ENCODE measurements around the gene FLVCR2.

DNA sequence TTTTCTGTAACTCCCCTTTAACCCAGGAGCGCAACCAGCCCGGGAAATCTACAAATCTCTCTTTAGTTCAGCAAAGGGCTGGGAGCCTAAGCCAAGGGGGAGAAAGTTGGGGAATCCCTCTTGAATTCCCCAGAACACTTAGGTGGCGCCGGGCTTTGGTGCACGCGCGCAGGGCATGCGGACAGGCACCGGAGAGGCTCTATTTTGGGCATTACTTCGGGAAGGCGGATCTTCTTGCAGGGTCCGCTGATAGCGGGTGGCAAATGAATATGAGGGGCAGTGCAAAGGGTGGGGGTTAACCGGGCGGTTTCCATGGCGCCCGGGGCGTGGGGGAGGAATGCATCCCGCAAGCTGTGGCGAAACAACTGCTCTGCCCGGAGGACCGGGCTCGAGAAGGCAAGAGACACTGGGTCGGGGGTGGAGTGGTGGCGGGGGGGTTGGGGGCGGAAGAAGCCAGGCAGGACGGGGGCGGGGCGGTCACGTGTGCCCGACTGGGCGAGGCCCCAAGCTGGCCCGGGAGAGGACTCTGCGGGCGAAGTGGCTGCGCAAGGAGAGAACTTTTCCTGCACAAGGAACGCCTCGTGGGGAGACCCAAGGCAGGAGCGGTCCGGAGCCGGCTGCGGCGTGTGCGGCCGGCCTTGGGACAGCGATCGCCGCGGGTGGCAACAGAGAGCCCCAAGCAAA lies at the start of gene FLVCR2:
- TF ChIP-seq CTCF (IDR thresholded peaks at IDR 0.05; ENCODE audit: low read depth, low read length): no peak
- TF ChIP-seq MYC (IDR thresholded peaks at IDR 0.05; ENCODE audit: low read depth, low read length): no peak
- TF ChIP-seq POLR2A (IDR thresholded peaks at IDR 0.05; ENCODE audit: extremely low read depth, insufficient read length): no peak
- peak; percentile 70; the same call in 1 of the 2 replicates for TF ChIP-seq MAX (IDR thresholded peaks at IDR 0.05; ENCODE audit: low read depth, low read length)
